Pulmonary artery endothelial cell (primary cell): ENCODE data around the gene DOCK4. TPM values are rescaled to one million over a fixed set of nuclear protein-coding genes. Genes with fewer than 3 reads are reported as not detected.
"Not testable (repeated sequence)": the region's sequence is repeated elsewhere in the genome, so short reads cannot be mapped to it uniquely, and the experiment has no call there.

Experiments
- DNase-seq: peaks from one replicate; pipeline ENCODE4 v3.0.0-alpha.2; 2011; ENCODE audit warnings: low read depth, low spot score
- total RNA-seq: library from RNA; depleted of rRNA; stranded (reverse); fragments of >200 nt; gene quantifications from 2 replicates; pipeline ENCODE4 v1.2.3, GENCODE V29; 2014

Gene DOCK4, protein sequence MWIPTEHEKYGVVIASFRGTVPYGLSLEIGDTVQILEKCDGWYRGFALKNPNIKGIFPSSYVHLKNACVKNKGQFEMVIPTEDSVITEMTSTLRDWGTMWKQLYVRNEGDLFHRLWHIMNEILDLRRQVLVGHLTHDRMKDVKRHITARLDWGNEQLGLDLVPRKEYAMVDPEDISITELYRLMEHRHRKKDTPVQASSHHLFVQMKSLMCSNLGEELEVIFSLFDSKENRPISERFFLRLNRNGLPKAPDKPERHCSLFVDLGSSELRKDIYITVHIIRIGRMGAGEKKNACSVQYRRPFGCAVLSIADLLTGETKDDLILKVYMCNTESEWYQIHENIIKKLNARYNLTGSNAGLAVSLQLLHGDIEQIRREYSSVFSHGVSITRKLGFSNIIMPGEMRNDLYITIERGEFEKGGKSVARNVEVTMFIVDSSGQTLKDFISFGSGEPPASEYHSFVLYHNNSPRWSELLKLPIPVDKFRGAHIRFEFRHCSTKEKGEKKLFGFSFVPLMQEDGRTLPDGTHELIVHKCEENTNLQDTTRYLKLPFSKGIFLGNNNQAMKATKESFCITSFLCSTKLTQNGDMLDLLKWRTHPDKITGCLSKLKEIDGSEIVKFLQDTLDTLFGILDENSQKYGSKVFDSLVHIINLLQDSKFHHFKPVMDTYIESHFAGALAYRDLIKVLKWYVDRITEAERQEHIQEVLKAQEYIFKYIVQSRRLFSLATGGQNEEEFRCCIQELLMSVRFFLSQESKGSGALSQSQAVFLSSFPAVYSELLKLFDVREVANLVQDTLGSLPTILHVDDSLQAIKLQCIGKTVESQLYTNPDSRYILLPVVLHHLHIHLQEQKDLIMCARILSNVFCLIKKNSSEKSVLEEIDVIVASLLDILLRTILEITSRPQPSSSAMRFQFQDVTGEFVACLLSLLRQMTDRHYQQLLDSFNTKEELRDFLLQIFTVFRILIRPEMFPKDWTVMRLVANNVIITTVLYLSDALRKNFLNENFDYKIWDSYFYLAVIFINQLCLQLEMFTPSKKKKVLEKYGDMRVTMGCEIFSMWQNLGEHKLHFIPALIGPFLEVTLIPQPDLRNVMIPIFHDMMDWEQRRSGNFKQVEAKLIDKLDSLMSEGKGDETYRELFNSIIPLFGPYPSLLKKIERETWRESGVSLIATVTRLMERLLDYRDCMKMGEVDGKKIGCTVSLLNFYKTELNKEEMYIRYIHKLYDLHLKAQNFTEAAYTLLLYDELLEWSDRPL (N-terminal part only)
- total RNA-seq, result 178 and 198 TPM in 2 replicates

DNA sequence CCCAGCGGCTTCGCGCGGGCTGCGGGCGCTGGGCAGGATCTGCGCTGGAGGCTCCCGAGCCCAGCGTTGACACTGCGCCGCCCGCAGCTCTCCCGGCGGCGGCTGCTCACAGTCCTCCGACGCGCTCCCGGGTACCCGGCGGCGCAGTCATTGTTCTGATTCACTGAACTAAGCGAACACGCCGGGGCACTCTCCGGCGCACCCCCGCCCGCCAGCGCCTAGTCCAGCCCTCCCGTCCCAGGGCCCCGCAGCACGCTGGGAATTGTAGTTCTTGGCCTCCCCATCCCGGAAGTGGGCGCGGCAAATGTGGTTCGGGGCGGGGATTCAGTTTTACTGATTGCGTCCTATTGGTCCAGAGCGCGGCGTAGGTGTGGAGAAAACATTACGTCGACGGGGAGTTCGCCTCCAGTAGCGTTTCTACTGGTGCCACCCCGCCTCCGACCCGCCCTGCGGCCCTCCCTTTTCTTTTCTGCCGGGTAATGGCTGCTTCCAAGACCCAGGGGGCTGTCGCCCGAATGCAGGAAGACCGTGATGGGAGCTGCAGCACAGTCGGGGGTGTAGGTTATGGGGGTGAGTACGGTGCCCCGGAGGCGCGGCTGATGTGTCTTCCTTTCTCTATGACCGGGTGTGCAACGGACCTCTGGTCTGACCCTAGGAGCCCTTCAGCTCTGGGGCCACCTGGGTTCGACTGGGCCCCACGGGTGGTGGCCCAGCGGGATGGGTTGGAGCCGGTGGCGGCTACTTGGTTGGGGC, at the start of gene DOCK4, which contains the start of gene ZNF277:
DOCK4 (minus strand) TSS at position 162 of the 753 bp plus-strand sequence. CDS start 261 bp downstream, outside the sequence.
ZNF277 (plus strand) TSS at position 458 of the 753 bp plus-strand sequence; CDS start at position 480, 22 bp downstream.
- DNase-seq, result peak; percentile 97

DNA sequence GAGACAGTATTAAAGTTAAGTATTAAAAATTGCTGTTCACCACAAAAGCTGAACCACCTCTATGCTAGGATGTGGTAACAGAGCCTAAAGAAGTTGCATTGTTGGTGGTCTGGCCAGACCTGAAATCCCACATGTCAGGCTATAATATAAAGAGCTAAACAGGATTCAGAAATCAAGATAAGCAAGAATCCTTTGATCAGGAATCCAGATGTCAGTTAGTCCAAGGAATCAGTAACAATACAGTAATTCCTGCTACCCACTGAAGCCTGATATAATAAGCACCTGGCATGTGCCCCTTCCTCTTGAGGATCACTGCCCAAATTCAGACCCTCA, 49.2 kb upstream of the DOCK4 start:
- DNase-seq, result no peak

DNA sequence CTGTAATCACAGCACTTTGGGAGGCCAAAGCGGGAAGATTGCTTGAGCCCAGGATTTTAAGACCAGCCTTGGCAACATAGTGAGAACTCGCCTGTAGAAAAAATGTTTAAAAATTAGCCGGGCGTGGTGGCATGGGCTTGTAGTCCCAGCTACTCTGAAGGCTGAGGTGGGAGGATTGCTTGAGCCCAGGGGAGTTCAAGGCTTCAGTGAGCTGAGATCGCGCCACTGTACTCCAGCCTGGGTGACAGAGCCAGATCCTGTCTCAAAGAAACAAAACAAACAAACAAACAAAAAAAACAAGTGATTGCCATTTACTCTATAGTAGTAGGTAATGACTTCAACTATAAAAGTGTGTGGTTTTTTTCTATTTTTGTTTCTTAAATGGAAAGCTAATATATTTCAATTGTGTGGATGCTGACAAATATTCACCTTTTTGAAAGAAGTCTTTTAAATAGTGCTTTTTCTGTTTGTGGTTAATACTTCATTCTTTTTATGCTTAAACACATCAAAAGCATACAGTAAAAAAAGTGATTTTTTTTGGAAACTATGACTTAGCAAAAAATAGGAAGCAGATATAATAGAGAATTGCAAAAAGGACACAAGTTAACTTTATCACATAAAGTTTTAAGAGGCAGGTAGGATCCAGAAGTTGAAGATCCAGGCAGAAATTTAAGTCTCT, 48.6 kb upstream of the DOCK4 start:
- no peak for DNase-seq

DNA sequence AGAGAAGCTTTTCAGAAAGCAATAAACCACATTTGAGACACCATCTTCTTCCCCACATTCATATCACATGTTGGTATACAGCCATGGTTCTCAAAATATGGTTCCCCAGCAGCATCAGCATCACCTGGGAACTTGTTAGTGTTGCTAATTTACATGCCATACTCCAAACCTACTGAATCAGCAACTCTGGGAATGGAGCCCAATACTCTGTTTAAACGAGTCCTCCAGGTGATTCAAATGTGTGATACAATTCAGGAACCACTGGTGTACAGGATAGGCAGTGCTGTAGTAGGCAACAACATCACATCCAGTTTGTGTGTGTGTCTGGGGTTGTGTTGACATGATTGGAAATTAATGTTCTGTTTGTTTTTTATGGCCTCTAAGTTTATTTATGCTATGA, 48.0 kb upstream of the DOCK4 start:
- no peak for DNase-seq

DNA sequence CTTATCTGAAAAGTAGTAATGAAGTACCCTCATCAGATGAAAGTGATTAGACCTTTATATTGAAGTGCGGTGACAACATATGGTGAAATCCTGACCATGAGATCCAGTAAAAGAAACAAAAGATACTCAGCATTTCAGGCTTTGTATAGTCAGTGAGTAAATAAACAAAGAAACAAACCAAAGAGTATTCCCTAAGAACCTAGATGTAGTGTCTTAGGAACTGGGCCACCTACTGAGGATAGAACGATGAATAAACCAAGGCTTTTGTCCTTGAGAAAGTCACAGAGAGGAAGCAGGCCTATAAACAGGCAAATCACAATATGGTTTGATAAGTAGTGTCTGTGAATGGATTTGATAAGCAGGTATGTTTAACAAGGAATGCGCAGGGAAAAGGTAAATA, 46.5 kb upstream of the DOCK4 start:
- no peak for DNase-seq

DNA sequence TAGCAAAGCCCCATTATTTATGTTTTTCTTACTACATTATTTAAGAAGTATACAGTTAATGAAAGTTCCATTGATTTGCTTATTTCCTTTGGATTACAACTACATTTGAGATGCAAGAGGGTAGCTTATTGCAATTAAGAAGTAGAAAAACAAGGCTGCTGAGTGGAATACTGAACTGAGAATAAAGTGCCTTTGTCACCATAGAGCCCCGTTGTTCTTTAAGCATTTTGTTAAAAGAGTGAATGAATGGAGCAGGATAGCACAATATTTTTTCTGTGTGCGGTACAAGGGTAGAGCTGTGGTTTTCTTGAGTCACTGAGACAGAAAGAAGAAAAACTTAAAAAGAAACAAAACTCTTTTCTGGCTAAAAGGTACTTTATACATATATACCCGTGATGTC, 45.9 kb upstream of the DOCK4 start:
- no peak for DNase-seq

DNA sequence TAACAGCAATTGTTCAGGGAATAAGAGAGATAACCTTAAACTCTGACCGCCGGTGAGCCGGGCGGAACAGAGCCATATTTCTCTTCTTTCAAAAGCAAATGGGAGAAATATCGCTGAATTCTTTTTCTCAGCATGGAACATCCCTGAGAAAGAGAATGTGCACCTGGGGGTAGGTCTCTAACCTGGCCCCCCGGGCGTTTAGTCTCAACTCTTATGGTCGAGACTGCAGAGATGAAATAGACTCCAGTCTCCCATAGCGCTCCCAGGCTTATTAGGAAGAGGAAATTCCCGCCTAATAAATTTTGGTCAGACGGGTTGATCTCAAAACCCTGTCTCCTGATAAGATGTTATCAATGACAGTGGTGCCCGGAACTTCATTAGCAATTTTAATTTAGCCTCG, 43.8 kb upstream of the DOCK4 start:
- not testable (repeated sequence) for DNase-seq

DNA sequence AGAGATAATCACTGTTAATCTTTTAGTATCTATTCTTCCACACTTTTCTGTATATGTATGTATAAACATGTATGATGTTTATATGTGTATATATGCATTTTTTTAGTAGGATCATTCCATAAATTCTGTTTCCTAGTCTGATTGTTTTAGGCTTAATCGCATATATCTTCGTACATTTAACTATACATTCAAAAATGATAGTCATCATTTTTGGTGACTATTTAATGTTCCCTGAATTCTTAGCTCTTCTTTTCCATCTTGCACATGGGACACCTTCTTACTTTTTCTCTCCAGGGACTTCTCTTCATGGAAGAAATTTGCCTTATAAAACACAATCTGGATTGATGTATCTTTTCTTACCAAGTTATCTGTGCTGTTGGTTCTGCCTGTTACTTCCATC, 42.4 kb upstream of the DOCK4 start:
- DNase-seq, result no peak

DNA sequence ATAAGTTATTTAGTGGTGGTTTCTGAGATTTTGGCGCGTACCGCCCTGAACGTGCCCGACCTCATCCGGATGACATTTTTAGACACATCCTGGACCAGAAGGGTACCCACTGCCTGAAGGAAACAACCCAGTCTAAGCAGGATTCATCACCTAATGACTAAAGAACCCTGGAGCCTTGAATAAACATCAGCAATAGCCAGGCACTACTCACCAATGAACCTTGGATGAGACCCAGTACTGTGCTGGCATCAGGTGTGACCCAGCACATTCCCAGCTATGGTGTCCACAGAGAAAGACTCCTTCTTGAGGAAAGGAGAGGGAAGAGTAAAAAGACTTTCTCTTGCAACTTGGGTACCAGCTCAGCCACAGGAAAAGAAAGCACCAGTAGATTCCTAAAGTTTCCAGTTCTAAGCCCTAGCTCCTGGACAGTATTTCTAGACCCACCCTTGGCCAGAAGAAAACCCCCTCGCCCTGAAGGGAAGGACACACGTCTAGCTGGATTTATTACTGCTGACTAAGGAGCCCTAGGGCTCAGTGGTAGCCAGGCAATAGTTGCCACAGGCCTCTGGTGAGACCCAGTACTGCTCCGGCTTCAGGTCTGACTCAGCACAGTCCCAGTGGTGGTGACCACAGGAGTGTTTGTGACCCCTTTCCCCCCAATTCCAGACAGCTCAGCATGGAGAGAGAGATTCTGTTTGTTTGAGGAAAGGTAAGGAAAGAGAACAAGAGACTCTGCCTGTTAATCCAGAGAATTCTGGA, 32.8 kb upstream of the DOCK4 start:
- no peak for DNase-seq

DNA sequence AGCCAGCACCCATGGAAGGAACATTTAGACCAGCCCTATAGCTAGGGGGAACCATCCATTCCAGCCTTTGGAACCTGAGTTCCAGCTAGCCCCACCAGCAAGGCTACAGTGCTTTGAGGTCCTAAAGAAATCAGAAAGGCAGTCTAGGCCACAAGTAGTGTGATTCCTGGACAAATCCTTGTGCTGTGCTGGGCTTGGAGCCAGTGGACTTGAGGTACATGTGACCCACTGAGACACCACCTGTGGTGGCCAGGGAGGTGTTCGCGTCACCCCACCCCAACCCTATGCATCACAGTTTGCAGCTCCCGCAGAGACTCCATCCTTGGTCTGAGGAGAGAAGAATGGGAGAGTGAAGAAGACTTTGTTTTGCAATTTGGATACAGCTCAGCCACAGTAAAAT, 32.1 kb upstream of the DOCK4 start:
- no peak for DNase-seq

DNA sequence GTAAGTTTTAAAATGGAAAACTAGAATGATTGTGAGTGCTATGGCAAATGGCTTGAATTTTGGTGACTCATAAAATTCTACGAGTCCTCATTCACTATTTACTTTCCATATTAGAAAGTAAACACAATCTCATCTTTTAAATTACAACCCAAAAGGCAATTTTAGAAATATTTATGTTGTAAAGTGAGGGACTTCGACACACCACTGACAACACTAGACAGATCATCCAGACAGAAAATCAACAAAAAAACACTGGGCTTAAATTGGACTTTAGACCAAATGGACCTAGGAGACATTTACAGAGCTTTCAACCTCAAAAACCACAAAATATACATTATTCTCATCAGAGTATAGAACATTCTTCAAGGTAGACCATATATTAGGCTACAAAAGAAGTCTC, 30.4 kb upstream of the DOCK4 start:
- DNase-seq, result no peak

DNA sequence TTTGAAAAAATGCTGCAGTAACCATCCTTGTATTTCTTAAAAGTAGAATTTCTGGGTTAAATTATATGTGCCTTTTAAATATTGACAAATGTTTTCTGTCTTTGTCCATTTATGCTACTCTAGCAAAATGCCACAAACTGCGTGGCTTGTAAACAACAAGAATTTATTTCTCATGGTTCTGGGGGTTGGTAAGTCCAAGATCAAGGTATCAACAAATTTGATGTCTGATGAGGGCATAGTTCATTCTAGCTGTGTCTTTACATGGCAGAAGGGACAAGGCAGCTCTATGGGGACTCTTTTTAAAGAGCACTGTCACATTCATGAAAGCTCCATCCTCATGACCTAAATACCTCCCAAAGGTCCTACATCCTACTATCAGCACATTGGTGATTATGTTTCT, 27.9 kb upstream of the DOCK4 start:
- no peak for DNase-seq

DNA sequence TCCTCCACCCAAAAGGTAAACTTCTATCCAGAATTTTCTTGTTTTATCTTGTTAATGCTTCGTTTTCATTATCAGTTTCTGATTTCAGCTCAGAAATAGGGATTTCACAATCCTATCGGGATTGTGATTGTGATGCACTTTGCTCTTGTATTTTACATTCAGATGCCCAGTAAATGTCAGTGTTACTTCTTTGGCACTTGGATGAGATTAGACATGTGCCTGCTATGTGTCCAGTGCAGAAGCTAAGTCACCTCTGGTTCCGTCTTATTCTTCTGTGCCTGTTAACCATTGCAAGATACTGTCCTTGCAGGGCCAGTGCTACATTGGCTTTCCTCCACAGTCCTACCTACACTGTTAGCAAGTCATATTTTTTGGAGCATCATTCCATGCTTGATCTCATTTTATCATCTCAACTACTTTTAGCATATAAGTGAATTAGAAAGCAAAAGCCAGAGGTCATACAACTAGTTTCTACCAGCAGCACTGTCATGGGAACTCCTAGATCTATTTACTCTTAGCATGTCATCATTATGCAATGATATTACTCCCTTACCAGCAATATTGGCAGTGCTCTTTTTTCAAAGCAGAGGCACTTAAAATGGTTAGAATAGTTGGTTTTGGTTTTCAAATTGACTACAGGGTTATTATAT, 27.0 kb upstream of the DOCK4 start:
- no peak for DNase-seq

DNA sequence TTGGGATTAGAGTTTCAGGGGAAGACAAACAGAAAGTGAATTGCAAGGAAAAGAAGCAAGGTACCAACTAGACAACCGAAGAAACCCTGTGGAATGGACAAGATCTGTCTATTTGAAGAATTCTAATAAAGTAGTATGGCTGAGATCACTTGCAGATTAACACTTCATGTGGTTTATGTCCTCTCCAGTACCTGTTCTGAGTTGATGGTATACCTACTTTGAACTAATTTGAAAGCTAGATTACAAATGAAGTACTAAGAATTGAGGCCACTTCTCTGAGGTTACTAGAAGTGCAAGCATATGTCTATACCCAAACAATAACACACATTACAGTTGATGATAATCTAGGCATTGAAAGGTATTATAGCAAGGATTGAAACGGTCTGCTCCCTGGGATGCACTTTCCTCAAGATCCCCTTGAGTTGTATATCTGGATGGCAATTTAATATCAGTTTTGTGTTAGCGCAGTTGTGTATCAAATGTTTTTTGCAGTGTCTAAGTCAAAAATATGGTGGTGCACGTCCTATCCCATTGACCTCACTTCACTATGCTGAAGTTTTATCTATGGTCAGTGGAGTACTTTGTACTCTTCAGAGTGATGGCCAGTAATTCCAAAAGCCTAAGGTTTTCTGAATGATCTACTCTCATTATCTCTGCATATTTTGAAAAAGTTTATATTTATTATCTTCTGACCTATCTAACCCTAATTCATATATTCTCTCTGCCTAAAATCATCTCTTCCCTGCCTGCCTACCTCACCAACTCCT, 26.2 kb upstream of the DOCK4 start:
- DNase-seq, result no peak

DNA sequence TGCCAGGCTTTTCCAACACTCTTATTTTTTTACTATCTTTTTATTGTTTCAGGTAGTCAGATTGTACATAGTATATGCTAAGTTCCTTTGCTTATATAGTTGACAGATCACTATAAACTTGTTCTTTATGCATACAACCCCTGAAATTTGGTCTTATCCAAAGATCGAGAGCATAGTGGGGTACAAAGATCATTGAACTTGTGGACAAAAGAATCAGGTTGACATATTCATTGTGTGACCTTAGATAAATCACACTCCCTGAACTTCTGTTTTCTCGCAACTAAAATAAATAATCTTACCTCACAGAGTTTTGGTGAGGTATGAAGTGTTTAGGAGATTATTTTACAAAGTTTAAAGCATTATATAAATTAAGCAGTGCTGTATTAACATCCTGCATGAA, 22.4 kb upstream of the DOCK4 start:
- no peak for DNase-seq

DNA sequence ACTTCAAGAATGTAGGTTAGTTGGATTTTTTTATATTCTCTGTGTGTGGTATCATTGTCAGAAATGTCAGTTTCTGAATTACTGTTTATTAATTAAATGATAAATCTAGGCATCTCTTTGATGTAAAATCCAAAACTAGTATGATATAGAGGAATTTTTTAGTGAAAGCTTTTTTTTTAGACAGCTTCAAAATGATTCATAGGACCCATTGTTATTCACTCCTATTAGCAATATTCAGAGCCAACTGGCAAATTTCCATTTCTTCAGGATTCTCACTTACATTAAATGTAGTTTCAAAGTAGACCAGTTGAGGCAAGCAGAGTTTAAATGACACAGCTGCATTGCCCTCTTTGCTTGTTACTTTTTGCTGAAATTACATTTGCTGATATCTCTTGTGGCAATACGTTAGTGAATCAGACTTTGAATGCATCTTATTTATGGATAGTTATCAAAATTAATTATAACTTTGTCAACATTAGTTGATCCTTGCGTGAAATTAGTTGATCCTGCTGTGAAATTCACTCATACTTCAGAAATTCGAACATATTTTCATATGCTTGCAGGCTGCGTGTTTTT, 20.6 kb upstream of the DOCK4 start:
- DNase-seq, result peak; percentile 55

DNA sequence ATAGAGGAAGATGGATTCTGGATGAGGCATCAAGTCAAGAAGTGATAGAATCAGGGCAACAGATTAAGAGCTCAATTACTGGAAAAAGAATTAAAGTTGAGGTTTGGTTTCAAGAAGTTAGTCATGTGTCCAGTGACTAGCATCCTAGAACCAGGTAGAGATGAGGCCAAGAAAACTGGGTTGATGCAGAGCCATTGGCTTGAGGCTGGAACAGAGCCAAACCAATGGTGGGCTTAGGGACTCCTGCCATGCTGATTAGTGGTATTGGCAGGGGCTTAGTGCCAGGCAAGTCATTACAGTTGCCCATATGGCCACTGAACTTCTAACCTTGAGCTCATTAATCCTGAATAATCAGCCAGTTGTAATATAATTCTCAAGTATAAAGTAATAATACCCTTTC, 18.8 kb upstream of the DOCK4 start:
- DNase-seq, result no peak

DNA sequence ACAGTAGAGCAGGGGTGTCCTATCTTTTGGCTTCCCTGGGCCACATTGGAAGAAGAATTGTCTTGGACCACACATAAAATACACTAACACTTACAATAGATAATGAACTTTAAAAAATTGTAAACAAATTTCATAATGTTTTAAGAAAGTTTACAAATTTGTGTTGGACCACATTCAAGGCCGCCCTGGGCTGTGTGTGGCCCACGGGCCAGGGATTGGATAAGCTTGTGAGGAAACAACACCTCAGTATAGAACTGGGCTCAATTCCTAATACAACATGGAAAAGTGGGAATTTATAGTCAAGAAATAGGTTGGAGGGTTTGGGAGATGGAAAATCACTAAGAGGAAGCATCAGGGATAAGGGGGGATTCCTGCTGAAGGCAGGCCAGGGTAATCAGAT, 18.0 kb upstream of the DOCK4 start:
- no peak for DNase-seq
